ENCODE results near the gene RFX4.
"Not testable (repeated sequence)": the region's sequence is repeated elsewhere in the genome, so short reads cannot be mapped to it uniquely, and the experiment has no call there.

Gene RFX4

DNA sequence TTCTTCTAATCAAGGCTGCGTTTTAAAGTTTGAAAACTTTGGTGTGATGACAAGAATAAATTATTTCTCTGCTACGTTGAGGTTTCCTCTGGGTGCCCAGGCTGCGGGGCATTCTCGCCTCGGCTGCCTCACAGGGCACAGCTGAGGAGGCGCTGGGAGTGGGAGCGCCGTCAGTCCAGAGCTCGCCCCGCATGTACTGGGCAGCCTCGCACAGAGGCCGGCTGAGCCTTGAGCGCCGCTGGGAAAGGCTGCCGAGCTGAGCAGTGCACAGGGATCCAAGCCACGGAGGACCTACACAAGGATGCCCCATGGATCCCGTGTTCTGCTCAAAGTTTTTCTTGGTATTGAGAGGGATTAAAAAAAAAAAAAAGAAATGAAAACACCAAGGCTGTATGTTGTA is 11.6 kb downstream of the RFX4 start:
- DNase-seq: no peak

DNA sequence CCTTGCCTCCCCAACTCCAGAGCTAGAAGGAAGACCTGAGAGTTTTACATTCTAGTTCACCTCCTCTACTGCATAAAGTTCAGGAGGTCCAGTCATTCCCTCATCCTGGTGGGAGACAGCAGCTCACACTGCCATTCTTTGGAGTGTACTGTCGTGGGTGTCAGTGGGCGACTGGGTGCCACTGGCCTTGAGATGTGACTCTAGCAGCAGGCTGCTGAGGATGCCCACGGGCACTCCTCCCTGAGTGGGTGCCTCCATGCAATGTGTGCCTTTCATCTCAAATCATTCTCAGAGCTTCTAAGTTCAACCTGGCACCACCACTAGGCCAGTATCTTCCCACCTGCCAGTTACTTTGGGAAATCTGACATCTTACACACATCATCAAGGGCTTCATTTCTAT is 12.5 kb downstream of the RFX4 start:
- no peak for DNase-seq

DNA sequence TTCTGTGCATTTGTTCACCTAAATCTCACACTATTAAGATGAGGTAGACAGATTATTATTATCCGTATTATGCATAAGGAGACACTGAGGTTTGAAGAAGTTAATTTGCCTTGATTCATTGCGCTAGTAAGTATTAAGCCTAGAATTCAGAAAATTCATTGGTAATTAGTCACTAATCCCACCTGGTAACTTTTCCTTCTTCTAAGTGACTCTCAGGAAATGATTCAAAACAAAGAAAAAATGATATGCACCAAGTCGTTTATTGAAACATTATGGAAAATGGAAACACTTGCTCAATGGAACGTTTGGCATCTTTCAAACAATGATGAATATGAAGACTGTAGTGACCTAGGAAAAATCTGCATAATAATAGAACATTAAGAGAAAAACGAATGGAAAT is 15.2 kb downstream of the RFX4 start:
- no peak for DNase-seq

DNA sequence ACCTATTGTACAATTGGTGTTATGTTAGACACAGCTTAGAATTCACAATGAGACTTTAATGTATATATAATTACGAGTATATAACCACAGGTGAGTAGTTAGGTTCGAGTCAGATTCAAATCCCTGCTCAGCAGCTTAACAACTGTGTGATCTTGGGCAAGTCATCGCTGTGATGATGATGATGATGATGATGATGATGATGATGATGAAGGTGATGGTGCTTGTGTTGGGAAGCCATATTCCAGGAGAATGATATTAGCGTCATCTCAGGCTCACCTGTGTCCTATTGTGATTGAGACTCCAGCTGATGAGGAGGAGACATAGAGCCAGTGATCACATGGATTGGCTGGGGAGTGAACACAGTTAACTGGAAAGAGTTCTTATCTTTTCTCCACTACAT is 16.5 kb downstream of the RFX4 start:
- DNase-seq: no peak

DNA sequence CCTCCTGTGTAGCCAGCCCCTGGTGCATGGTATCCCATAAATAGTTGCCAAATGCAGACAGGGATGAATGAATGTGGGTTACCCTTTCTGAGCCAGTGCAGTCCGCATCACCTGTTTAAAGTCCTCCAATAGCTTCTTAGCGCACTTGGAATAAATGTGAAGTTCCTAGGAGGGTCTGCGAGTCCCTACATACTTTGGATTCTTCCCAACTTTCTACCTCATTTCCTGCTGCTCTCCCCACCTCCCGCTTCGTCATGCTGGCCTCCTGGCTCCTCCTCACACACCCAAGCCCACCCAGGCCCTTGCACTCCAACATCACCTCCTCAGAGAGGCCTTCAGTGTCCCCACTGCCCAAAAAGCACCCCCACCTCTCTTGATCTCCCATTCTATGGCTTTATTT is 17.7 kb downstream of the RFX4 start:
- no peak for DNase-seq

DNA sequence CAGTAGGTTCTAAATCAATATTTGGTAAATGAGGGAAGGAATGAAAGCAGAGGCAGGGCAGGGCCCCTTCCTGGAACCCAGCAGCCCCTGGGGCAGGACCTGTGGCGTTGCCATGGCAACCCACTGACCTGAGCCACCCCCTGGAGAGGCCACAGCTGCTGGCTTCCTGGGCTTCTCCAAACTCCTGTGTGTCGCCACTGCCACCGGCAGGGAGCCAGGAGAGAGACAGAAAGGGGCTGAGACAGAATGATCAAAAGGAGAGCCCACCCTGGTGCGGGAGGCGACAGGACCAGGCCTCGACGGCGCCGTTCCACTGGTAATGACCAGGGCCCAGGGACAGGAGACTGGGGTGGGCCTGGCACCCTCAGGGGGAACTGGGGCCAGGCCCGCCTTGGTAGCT is 18.2 kb downstream of the RFX4 start:
- peak; percentile 10 for DNase-seq

DNA sequence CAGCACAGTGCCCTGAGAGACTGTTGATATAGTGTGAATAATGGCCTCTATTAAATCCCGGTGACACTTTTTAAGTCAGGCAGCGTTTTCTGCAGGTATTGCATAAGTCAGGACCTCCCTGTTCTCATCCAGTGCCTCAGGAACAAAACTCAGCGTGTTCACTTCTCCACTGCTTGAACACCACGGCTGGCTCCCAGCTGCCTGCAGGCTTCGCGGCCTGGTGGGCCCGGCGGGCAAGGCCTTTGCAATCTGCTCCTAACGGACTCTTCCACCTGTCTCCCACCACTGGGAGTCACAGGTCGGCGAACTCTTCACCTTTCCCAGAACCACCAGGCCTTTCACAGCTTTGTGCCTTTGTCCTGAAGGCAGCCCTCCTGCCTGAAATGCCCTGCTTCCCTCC is 18.7 kb downstream of the RFX4 start:
- no peak for DNase-seq

DNA sequence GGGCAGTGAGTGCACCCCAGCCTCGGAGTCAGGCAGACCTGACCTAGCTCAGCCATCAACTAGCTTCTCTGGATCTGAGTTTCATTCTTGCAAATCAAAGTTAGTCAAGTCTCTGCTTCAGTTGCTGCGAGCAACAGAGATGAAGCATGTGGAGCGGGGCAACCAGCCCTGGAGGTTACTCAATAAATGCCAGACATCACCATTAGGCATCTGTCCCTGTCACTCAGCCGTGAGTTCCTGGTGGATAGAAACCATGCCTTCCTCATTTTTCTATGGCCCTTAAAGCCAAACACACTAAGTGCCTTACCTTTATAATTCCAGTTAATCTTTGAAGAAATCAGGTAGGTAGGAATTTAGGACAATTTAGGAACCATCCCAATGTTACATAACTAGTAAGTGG is 19.3 kb downstream of the RFX4 start:
- DNase-seq: no peak

DNA sequence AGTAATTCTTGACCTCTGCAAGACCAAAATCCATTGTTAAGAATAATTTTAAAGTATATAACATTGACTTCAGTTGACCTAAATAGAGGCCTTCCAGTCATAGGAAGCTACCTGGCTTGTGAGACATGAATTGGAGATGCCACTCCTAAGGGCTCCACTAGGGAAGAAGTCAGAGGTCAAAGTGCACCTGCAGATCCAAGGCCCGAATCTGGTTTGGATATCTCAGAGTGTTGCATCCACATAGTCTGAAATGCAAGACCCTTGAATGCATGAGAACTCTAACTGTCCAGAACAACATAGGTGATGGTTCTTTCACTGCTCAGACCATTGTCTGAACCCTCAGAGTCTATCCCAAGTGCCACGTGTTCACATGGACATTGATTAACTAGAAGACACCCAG is 22.4 kb downstream of the RFX4 start:
- DNase-seq: no peak

DNA sequence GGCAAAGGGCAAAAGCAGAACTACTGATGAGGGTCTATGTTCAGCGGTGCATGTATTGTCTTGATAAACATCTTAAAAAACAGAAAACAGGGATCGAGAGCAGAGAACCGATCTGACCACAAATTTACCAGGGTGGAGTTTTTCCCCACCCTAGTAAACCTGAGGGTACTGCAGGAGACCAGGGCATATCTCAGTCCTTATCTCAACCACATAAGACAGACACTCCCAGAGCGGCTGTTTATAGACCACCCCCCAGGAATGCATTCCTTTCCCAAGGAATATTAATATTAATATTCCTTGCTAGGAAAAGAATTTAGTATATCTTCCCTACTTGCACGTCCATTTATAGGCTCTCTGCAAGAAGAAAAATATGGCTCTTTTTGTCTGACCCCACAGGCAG is 37.8 kb downstream of the RFX4 start:
- DNase-seq: not testable (repeated sequence)

DNA sequence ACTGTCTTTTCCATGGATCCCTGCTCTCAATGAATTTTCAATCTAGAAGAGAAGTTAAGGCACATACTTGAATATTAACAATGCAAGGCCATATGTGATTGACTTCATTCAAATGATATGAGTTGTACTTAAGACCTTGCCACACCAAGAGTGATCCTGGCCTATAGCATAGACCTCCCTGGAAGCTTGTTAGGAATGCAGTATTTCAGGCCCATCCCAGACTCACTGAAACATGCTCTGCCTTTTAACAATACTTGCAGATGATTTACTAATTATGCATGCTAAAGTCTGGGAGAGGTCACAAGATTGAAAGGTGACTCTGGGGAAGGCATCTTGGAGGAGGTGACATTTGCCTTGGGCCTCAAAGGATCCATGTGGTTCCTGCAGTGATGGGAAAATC is 43.2 kb downstream of the RFX4 start:
- DNase-seq: no peak

DNA sequence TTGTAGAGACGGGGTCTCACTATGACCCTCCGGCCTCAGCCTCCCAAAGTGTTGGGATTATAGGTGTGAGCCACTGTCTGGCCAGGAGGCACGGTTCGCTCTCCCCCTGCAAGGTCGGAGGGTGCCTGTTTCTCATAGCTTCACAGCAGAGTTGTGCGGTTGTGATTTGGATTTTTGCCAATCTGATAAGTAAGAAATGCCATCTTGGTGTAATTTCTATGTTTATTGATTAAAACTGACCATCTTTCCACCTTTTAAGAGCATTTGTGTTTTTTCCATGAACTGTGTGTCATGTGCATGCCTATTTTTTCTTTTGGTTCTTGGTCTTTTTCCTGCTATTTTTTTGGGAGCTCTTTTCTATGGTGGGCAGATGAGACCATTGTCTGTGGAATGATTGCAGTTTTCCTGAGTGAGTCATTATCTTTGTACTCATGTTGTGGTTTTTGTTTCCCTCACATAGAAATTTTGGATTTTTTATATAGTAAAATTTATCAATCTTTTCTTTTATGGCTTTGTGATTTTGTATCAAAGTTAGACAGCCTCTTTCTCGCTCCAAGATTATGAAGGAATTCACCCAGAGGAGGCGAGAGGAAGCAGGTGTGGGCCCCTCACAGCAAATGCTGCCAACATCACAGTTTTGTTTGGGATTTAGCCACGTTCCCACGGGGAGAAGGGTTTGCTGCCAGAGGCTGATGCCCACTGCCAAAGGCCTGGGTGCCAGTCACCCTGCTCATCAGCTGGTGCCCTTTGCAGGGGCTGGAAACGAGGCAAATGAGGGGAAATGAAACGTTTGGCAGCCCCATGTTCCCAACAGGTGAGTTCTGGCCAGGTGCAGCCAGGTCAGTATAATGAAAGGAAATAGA is 47.2 kb downstream of the RFX4 start:
- no peak for DNase-seq

DNA sequence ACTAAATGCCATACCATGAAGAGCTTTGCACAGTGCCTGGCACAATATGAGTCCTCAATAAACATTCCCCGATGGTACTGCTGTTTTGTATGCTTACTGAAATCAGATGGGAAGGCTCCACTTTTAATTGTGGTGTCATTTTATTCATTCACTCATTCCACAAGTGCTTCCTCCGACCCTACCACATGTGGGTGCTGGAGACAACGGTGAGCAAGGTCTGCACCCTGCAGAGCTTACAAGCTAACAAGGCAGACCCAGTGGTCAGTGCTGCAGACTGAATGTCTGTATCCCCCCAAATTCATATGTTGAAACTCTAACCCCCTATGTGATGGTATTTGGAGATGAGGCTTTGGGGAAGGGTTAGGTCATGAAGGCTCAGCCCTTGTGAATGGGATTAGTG is 48.3 kb downstream of the RFX4 start:
- no peak for DNase-seq

DNA sequence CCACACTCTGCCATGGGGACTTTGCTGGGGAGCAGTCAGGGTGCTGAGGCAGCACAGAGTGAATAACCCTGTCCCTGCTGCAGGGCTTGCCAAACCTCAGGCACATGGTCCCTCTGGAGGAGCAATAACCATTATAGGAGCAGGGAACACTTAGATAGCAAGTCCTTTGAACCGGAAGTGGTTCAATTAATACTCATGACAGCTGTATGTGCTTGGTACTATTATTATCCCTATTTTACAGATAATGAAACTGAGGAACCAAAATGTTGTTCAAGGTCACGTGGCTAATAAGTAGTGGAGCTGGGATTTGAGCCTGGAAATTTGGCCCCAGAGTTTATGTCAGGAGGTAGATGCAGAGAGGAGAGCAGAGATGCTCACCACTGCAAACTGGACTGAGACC is 49.0 kb downstream of the RFX4 start:
- DNase-seq: no peak

DNA sequence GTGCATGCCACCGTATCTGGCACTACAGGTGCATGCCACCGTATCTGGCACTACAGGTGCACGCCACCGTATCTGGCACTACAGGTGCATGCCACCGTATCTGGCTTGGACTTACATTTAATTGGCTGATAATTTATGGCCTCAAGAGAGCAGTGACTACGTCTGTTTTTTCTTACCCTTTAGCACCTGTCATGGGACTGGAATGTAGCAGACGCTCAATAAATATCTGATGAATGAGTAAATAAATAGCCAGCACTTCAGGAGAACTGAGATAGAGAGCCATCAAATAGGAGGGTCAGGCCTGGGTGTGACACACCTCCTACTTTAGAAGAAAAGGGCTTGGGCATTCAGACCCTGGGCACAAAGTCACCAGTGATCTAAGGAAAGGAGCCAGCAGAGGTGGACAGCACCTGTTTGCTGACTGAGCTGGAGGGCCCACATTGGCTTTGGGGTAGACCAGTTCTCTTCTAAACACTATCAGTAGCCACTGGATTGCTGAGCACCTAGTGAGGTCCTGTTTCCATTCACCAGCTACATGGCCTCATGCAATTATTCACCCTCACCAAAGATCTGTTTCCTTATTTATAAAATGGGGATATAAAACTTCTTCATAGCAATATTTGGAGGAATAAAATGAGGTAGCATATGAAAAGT is 50.1 kb downstream of the RFX4 start:
- peak; percentile 10 for DNase-seq

DNA sequence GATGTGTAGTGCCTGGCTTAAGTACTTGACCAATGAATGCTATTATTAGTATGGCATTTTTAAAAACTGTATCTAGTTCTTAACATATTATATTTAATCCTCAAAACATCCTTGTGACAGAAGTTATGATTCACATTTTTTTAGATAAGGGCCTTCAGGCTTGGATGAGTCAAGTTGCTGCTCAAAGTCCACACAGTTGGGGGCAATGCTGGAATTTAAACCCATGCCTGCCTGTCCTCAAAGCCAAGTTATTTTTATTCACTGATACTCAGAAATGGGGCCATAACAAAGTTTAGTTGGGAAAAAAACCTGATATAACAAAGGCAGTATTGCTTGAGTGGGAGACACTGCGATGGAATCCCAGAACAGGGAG is 50.6 kb downstream of the RFX4 start:
- no peak for DNase-seq

DNA sequence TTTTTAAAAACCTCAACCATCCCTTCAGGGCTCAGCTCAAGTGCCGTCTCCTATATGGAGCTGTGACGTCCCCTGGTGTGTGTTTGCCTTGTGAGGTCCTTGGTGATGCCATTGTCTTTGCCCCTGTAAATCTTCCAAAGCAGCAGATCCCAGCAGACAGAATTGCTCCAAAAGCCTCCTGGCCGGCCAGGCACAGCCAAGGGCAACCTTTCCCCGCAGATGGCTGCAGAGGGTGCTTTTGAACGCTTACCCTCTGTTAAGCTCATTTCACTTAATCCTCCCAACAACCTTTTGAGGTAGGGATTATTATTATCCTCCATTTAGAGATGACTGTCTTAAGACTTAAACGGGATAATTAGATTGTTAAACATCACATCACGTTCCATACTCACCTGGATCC is 51.4 kb downstream of the RFX4 start:
- no peak for DNase-seq

DNA sequence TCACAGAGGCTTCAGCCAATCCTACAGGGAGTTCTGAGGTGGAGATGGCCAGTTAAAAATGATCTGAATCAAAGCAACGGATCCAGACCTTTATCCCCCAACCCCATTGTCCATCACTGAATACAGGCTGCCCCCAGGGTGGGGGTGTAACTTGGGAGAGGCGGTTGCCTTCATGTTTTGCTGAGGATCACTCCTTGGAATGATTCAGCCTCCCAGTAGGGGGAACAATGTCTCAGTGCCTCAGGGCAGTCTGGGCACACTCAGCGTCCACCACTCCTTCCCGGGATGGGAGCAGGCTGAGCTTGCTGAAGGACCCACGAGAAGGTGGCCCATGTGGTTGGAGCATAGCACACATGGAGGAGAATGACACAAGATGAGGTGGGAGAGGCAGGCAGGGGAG is 60.2 kb downstream of the RFX4 start:
- DNase-seq: no peak

DNA sequence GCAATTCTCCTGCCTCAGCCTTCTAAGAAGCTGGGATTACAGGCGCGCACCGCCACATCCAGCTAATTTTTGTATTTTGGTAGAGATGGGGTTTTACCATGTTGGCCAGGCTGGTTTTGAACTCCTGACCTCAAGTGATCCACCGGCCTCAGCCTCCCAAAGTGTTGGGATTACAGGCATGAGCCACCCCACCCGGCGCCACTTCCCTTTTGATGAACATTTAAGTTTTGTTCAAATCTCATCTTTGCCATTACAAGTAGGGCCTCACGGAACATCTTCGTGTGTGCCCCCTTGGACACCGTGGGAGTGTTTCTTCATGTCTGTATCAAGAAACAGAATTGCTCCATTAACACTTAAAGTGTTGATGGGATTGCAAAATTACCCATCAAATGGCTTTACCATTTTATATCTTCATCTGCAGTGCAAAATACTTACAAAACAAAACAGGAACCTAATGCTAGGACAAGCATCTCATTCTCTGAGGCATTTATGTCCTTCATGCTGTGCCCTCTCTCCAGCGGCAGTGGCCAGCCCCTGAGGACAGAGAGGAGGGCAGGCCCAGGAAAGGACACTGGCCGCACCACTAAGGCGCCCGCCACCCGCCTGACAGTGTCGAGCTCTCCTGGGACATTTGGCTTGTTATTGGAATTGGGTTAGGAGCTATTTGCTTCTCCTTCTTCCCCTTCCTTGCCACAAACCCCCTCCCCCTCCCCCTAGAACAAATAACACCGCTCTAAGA is 61.7 kb downstream of the RFX4 start:
- DNase-seq: no peak

DNA sequence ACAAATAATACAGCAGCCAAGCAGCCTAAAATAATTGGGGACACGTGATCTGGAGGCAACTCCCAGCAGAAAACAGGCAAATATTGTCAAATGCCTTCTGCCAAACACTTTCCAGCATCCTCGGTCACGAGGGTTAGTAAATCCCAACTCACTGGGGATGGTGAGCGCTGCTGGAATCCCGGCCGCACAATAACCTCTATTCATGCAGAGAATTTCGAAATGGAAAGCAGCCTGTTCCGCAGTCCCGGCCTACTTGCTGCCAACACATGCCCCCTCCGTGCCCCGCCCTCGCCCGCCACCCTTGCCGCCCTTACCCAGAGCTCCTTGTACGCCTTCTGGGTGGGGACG is 62.2 kb downstream of the RFX4 start:
- DNase-seq: peak; percentile 21

DNA sequence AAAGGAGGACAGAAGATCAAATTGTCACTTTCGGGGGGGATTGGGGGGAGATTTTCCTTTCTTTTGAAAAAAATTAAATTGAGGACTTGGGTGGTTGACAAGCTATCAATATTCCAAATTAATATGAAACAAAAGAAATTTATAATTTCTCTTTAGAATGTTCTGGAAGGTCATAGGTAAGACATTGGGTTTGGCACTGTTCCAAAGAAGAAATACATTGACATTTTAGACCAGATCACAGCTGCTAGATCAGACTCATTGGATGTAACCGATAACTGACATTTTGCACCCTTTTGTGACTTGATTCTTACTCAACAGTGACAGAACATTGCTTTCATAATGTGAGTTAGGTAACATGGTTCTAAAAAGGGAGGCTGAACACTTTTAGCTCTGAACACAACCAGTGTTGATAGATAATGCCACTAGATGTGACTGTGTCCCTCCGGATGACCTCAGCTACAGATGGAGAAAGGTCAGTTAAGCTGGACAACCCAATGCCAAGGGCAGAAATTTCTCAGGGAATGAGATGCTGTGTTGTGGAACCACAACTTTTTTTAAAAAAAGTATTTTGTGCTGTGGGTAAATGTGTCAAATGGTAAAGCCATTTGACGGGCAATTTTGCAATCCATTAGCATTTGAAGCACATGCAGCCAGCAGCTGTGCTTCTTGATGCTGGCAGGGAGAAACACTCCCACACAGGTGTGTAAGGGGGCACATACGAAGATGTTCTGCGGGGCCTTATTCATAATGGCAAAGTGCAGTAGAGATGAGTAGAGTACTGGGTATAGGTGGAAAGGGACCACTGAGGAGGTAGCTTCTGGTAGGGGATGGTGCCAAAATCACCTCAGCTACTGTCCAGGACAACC is 62.9 kb downstream of the RFX4 start:
- no peak for DNase-seq

DNA sequence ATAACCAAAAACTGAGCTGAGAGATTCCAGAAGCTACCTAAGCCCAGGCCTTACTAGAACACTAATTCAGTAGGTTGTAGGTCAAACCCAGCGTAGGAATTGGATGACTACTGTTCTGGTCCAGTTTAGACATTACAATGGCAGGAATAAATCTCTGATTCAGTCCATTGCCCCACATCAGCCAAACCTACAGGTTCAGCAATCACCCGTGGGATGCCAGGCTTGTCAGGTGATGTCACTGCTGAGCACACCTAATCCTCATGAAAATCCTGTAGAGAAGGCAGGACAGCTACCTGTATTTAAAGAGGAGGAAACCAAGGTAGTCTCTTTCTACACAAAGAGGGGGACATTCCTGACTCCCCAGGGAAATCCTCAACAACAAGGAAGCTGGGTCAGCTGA is 63.7 kb downstream of the RFX4 start:
- DNase-seq: no peak

DNA sequence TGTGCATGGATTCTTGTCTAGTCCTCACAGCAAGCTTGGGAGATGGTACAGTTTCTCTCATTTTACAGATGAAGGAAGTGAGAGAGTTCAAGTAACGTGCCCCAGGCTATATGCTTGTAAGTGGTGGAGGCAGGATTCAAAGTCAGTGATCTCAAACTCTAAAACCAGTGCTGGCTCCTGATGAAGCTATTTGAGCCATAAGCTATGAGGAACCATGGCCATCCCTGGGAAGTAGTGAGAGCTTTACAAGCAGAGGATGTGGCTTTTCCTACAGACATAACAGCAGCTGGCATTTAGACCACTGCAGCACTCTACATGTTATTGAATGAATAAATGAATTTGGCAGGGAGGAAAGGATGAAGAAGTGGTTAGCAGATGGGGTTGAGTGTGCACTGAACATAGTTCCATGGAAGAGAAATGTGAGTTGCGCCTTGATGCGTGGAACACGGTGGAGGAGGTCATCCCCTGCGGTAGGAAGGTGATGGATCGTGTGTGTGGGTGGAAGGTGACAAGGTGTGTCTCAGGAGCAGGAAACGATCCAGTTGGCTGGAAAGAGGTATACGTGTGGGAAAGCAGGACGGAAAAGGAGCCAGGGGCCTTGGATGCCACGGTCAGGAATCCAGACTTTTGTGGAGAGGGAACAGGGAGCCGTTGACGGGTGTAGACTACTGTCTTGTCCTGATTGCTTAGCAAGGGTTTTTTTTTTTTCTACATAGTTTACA is 65.2 kb downstream of the RFX4 start:
- DNase-seq: no peak

Measured in SHP77 treated with DMSO at 0.1 percent for 48 hours (cell line).